T-helper 1 cell treated with Interleukin-12 subunit alpha and Interleukin-12 subunit beta and Interleukin-4 antibody, amounts not matched to agents 30 ng/mL and 1 ng/mL, for 36 hours (primary cell): Measurements from ENCODE around the gene TBCB. TPM values are rescaled to one million over a fixed set of nuclear protein-coding genes. Genes with fewer than 3 reads are reported as not detected.

Experiments
- intact Hi-C: fragments of 100-400 bp; cut with micrococcal nuclease; formaldehyde crosslinking; loops from one replicate; pipeline ENCODE4 v1.15.1; 2024
- total RNA-seq: library from RNA; stranded (reverse); gene quantifications from 2 replicates; pipeline ENCODE4 v1.2.3, GENCODE V29; 2022

The TBCB gene
- total RNA-seq, 1 donor from 2014 or later, result 205 TPM

GRCh38 chr19:36163813-36164212, 48.5 kb downstream of the TBCB start:
- intact Hi-C loops, result no loop called here

DNA sequence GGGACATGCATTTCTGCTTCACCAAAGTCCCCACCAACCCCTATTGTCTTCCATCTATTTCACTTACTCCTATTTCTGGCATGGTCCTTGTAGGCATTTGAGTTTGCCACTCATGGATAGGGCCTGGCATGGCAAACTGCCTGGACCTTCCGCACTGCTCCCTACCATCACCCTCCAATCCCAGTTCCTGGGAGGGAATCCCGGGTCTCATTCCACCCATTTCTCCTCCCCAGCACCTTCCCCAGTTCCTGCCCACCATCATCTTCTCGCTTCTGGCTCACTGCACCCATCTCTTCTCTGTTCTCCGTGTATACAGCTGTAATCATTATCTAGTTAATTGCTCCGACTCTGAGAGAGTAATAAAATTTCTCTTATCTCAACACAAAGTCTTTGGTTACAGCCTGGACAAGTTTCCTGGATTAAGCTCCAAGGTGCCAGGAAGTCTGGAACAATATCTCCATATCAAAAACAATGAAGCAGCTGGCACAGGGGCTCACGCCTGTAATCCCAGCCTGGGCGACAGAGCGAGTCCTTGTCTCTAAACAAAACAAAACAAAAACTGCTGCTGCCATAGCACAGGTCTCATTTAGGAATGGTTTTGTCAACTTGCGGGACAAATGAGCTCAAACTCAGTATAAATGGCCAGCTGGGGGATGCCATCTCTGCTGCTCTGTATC, 54.0 kb downstream of the TBCB start:
- intact Hi-C loops, result no loop called here

DNA sequence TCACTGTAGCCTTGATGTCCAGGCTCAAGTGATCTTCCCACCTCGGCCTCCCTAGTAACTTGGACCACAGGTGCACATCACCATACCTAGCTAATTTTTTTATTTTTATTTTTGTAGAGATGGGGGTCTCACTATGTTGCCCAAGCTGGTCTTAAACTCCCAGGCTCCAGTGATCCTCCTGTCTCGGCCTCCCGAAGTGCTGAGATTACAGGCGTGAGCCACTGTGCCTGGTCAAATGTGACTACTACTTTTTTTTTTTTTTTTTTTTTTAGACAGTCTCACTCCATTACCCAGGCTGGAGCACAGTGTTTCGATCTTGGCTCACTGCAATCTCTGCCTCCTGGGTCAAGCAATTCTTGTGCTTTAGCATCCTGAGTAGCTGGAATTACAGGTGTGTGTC, 57.6 kb downstream of the TBCB start:
- intact Hi-C loops, result loop anchor here (5.0 kb wide), 1 partner anchor 291 kb away; no protein-coding TSS in a partner anchor

- intact Hi-C loops, result loop anchor here (5.0 kb wide), 1 partner anchor 292 kb away; no protein-coding TSS in a partner anchor
Measured at GRCh38 chr19:36173846-36174245, 58.6 kb downstream of the TBCB start.

Other genes starting within 250 kb of the TBCB start
- gene APLP1, start 246.9 kb upstream of the TBCB start, total RNA-seq, result 1.7 and 3.6 TPM in 2 replicates
- gene NFKBID, start 214.9 kb upstream of the TBCB start, total RNA-seq, result 54.0 and 63.1 TPM in 2 replicates
- 101 and 108 TPM in 2 replicates for gene HCST, start 212.9 kb upstream of the TBCB start, total RNA-seq
- not detected in 2 replicates for gene TYROBP, start 207.2 kb upstream of the TBCB start, total RNA-seq
- gene LRFN3, start 179.1 kb upstream of the TBCB start, total RNA-seq, result 13.1 and 14.7 TPM in 2 replicates
- gene SDHAF1, start 120.3 kb upstream of the TBCB start, total RNA-seq, result 16.8 and 17.4 TPM in 2 replicates
- 2.6 and 2.7 TPM in 2 replicates for gene SYNE4, start 106.7 kb upstream of the TBCB start, total RNA-seq
- 49.1 and 52.2 TPM in 2 replicates for gene ALKBH6, start 101.3 kb upstream of the TBCB start, total RNA-seq
- gene CLIP3, start 82.6 kb upstream of the TBCB start, total RNA-seq, result 3.4 and 3.8 TPM in 2 replicates
- gene THAP8, start 61.2 kb upstream of the TBCB start, total RNA-seq, result 2.6 and 3.5 TPM in 2 replicates
- 20.3 and 21.7 TPM in 2 replicates for gene WDR62, start 60.6 kb upstream of the TBCB start, total RNA-seq
- gene OVOL3, start 4.3 kb upstream of the TBCB start, total RNA-seq, result not detected in 2 replicates
- 47.8 and 53.4 TPM in 2 replicates for gene POLR2I, start 593 bp upstream of the TBCB start, total RNA-seq
- gene CAPNS1, start 24.6 kb downstream of the TBCB start, total RNA-seq, result 439 and 454 TPM in 2 replicates
- gene COX7A1, start 37.0 kb downstream of the TBCB start, total RNA-seq, result not detected in 2 replicates
- 2.2 and 2.5 TPM in 2 replicates for gene ZNF565, start 99.2 kb downstream of the TBCB start, total RNA-seq
- 57.8 and 60.7 TPM in 2 replicates for gene ZNF146, start 99.6 kb downstream of the TBCB start, total RNA-seq